NCI-H146 treated with DMSO at 0.1 percent for 48 hours (cell line): Measurements from ENCODE around the gene RGS19.

Experiments used
- DNase-seq: peaks from one replicate; lab custom pipeline; 2025; ENCODE audit not compliant: unreplicated experiment; lab: John Stamatoyannopoulos, UW

Gene RGS19

GRCh38 chr20:64065062-64065973 is 14.0 kb downstream of the RGS19 start:
- peak; percentile 19 for DNase-seq

- no peak for DNase-seq
Observed at GRCh38 chr20:64064145-64064698, 15.1 kb downstream of the RGS19 start.

- no peak for DNase-seq
Observed at GRCh38 chr20:64063389-64064144, 15.8 kb downstream of the RGS19 start.

GRCh38 chr20:64062596-64063388 is 16.5 kb downstream of the RGS19 start, which contains the start of gene TCEA2:
TSS of gene TCEA2 (plus strand) at chr20:64063198. CDS start at chr20:64063313, 115 bp downstream.
- peak; percentile 88 for DNase-seq

GRCh38 chr20:64062276-64062595 is 17.1 kb downstream of the RGS19 start:
- DNase-seq = no peak

GRCh38 chr20:64058536-64058935 is 20.8 kb downstream of the RGS19 start:
- DNase-seq = no peak

- peak; percentile 50 for DNase-seq
Observed at GRCh38 chr20:64057628-64058498, 21.5 kb downstream of the RGS19 start.

GRCh38 chr20:64056889-64057627 is 22.3 kb downstream of the RGS19 start:
- DNase-seq = no peak

GRCh38 chr20:64056639-64056888 is 22.8 kb downstream of the RGS19 start:
- no peak for DNase-seq

GRCh38 chr20:64055893-64056638 is 23.3 kb downstream of the RGS19 start:
- DNase-seq = no peak

GRCh38 chr20:64055396-64055892 is 23.9 kb downstream of the RGS19 start:
- no peak for DNase-seq

- no peak for DNase-seq
Observed at GRCh38 chr20:64053841-64054661, 25.3 kb downstream of the RGS19 start.

GRCh38 chr20:64052987-64053840 is 26.1 kb downstream of the RGS19 start:
- DNase-seq = no peak

GRCh38 chr20:64052326-64052722 is 27.0 kb downstream of the RGS19 start:
- DNase-seq = no peak

- DNase-seq = no peak
Observed at GRCh38 chr20:64051561-64052325, 27.6 kb downstream of the RGS19 start.

GRCh38 chr20:64051033-64051452 is 28.3 kb downstream of the RGS19 start:
- no peak for DNase-seq
